Stimulated activated CD4-positive, alpha-beta T cell treated with anti-CD3 and anti-CD28 coated beads, Interleukin-1b, Interleukin-23, amount 100 ng/mL, for 24 hours (primary cell): ENCODE results near the gene AP4M1.

Experiments used
- DNase-seq, 4 experiments: peaks; one replicate each; pipeline ENCODE4 v3.0.0-alpha.2; 2020; ENCODE audit warnings: low read depth in 4 of 4, low spot score in 1 of 4

Gene AP4M1

GRCh38 chr7:100157069-100157333 lies 55.6 kb downstream of the AP4M1 start:
- no peak for DNase-seq

GRCh38 chr7:100157334-100158228 lies 56.1 kb downstream of the AP4M1 start:
- DNase-seq = no peak
